Transverse colon (tissue), 4 donors: ENCODE data around the gene C19orf85. TPM values are rescaled to one million over a fixed set of nuclear protein-coding genes. Genes with fewer than 3 reads are reported as not detected.
"Not testable (repeated sequence)": the region's sequence is repeated elsewhere in the genome, so short reads cannot be mapped to it uniquely, and the experiment has no call there.

ENCODE experiments used
- DNase-seq: peaks from one replicate; pipeline ENCODE4 v3.0.0-alpha.2; 2019
- H3K27ac ChIP-seq, 4 donors: fragments of 200-600 bp; sonication (generic); 2 replicates each; pipeline ENCODE4 v1.5.1; 2016 to 2018; ENCODE audit warnings: inconsistent platforms in 4 of 4
- H3K27me3 ChIP-seq: fragments of 200-600 bp; sonication (generic); 2 replicates; pipeline ENCODE4 v1.5.1; 2017; ENCODE audit warnings: inconsistent platforms
- H3K36me3 ChIP-seq, 4 donors: fragments of 200-600 bp; sonication (generic); 2 replicates each; pipeline ENCODE4 v1.5.1; 2017 to 2019; ENCODE audit warnings: inconsistent platforms in 4 of 4
- H3K4me1 ChIP-seq, 4 donors: fragments of 200-600 bp; sonication (generic); 2 replicates each; pipeline ENCODE4 v1.5.1; 2017 to 2020; ENCODE audit warnings: inconsistent platforms in 4 of 4
- H3K4me3 ChIP-seq, 4 donors: fragments of 200-600 bp; sonication (generic); 1 replicate in 1 of 4; 2 replicates in 3 of 4; pipeline versions ENCODE4 v1.5.1 to v1.6.1; 2017 to 2019; ENCODE audit warnings: inconsistent platforms in 4 of 4
- H3K9me3 ChIP-seq, 2 donors: fragments of 200-600 bp; sonication (generic); 2 replicates each; pipeline ENCODE4 v1.5.1; 2017 to 2019; ENCODE audit warnings: inconsistent platforms in 2 of 2
- EP300 ChIP-seq: sonication (generic); formaldehyde crosslinking; IDR thresholded peaks from one replicate; pipeline ENCODE4 v1.6.1; 2017; ENCODE audit warnings: antibody characterized with exemption, low read depth
- POLR2A ChIP-seq: fragments of 450-650 bp; IDR thresholded peaks from one replicate; pipeline ENCODE4 v1.6.1; 2016; ENCODE audit warnings: antibody characterized with exemption, mild to moderate bottlenecking, moderate library complexity
- POLR2AphosphoS5 ChIP-seq, 3 donors: sonication (generic); formaldehyde crosslinking; IDR thresholded peaks; one replicate each; pipeline ENCODE4 v1.6.1; 2016; ENCODE audit warnings: antibody characterized with exemption in 3 of 3
- WGBS, 2 donors: methylation state at CpG; one replicate each; pipeline ENCODE4 v1.1.5; 2018; ENCODE audit warnings: low coverage in 1 of 2; 5-methylcytosine and 5-hydroxymethylcytosine counted together
- in situ Hi-C, 4 donors: fragments of 200-750 bp; cut with MboI; loops; one replicate each; pipeline versions ENCODE4 v1.15.0 to v1.15.1; 2017; ENCODE audit warnings: low sequenced_read_pairs in 3 of 4, low pct_ligation_motif_present in 1 of 4, low pct_unique_long_range_greater_than_20kb in 1 of 4
- intact Hi-C: fragments of 100-400 bp; cut with DNase I; formaldehyde crosslinking; loops from one replicate; pipeline ENCODE4 v1.15.1; 2023; ENCODE audit warnings: low total_unique reads
- total RNA-seq, 4 donors: library from RNA; depleted of rRNA; stranded (reverse); fragments of >200 nt; gene quantifications; one replicate each; pipeline ENCODE4 v1.1.0, GENCODE V29; 2016
- TF ChIP-seq, protein P1 (sequence below), 5 experiments: fragments of 200-600 bp in 3 of 5; fragments of 450-650 bp in 2 of 5; sonication (generic) in 3 of 5; IDR thresholded peaks; 1 replicate in 2 of 5; 2 replicates in 3 of 5; pipeline ENCODE4 v1.5.1; 2016 to 2017; ENCODE audit warnings: antibody characterized with exemption in 5 of 5, inconsistent platforms in 3 of 5, mild to moderate bottlenecking in 2 of 5, moderate library complexity in 1 of 5

Gene C19orf85
- total RNA-seq, 4 donors from 2014 or later, result not detected

DNA sequence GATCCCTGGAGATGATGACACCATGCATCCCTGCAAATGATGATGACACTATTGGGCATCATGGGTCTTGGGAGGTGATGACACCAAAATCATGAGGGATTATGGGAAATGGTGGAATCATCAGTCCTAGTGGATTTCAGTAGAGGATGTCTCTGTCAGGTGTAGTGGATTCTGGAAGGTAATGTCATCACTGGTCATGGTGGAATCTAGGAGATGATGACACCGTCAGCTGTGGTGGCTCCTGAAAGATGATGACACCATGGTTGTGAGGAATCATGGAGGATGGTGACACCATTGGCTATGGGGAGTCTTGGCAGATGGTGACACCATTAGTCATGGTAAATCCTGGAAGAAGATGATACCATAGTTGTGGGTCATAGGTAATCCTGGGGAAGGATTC lies 33.4 kb downstream of the C19orf85 start:
- in situ Hi-C loops (no loop called here), intact Hi-C loops (no loop called here)
- DNase-seq, result no peak
- Histone ChIP-seq H3K36me3 (no peaks in the 10 kb centered on the region), H3K27me3 (peaks cover 61% of the 10 kb centered on the region), H3K9me3 (no peaks in the 10 kb centered on the region), H3K4me1 (no peaks in the 10 kb centered on the region), H3K27ac (no peak overlapping the region), H3K4me3 (no peak overlapping the region)
- WGBS, 2 donors, result 94% methylated on average over 1 of the region's 1 CpG; no CpG with 5 or more reads in 1 of the 2 donors
- TF ChIP-seq, protein P1, sequence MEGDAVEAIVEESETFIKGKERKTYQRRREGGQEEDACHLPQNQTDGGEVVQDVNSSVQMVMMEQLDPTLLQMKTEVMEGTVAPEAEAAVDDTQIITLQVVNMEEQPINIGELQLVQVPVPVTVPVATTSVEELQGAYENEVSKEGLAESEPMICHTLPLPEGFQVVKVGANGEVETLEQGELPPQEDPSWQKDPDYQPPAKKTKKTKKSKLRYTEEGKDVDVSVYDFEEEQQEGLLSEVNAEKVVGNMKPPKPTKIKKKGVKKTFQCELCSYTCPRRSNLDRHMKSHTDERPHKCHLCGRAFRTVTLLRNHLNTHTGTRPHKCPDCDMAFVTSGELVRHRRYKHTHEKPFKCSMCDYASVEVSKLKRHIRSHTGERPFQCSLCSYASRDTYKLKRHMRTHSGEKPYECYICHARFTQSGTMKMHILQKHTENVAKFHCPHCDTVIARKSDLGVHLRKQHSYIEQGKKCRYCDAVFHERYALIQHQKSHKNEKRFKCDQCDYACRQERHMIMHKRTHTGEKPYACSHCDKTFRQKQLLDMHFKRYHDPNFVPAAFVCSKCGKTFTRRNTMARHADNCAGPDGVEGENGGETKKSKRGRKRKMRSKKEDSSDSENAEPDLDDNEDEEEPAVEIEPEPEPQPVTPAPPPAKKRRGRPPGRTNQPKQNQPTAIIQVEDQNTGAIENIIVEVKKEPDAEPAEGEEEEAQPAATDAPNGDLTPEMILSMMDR (IDR thresholded peaks at IDR 0.05), result no peak

DNA sequence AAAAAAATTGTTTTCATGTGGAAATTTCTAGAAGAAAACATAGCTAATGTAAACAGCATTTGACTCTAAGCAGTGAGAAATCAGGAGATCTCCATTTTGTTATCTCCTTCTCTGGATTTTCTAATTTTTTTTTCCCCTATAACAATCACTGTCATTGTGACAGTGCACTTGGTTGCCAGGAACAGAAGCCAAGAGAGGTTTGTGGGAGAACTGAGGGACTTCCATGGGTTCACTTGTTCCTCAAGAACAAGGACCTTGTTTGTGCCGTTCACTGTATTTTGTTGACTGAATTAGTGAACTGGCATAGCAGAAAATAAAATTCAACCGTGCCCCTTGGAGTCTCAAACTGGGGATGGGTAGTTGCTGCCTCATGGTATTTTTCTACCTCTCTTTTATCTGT lies 38.5 kb downstream of the C19orf85 start:
- no peak for DNase-seq
- Histone ChIP-seq H3K36me3 (no peaks in the 10 kb centered on the region), H3K4me3 (no peak overlapping the region), H3K4me1 (no peaks in the 10 kb centered on the region), H3K27me3 (peaks cover 46% of the 10 kb centered on the region), H3K9me3 (no peaks in the 10 kb centered on the region), H3K27ac (no peak overlapping the region)
- in situ Hi-C loops, result loop anchor here in 2 of 4 donors (10.0 kb wide), 1 partner anchor 281 kb away; the partner anchor contains the start of gene TNNT1 (in 2 of the 2)
- TF ChIP-seq POLR2A (no peak), EP300 (no peak), POLR2AphosphoS5 (IDR thresholded peaks at IDR 0.05) (no peak)
- TF ChIP-seq, protein P1 (IDR thresholded peaks at IDR 0.05), result no peak
- intact Hi-C loops, result no loop called here
- 29 to 64% methylated on average over 2 of the region's 2 CpGs for WGBS, 2 donors

DNA sequence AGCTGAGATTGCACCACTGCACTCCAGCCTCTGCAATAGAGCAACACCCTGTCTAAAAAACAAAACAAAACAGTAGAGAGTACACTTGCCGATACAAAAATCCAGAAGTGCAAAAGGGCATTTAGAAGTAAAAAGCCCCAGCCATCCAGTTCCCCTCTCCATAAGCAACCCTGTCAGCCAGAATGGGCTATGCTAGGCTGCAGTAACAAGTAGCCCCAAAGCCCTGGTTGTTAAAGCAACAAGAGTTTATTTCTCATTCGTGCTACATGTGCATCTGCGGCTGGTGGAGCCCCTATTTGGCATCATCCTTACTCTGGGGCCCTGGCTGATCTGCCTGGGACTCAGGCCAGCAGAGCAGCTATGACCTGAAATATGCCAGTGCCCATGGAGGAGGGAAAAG lies 40.0 kb downstream of the C19orf85 start:
- no peak for DNase-seq
- H3K36me3 ChIP-seq, result no peaks in the 10 kb centered on the region
- peaks cover 39% of the 10 kb centered on the region for H3K27me3 ChIP-seq
- no peaks in the 10 kb centered on the region for H3K9me3 ChIP-seq
- H3K4me3 ChIP-seq, result no peak overlapping the region
- H3K4me1 ChIP-seq, result no peaks in the 10 kb centered on the region
- in situ Hi-C loops, result loop anchor here in 3 of 4 donors (10.0 to 25.0 kb wide), 2 partner anchors 137 to 280 kb away; partner anchors contain the start of genes BRSK1 (in 2 of the 3), HSPBP1 (in 2 of the 3) and TNNT1 (in 2 of the 3)
- intact Hi-C loops, result no loop called here
- H3K27ac ChIP-seq, result no peak overlapping the region
- WGBS, 2 donors, result 81 to 100% methylated on average over 1 to 3 of the region's 3 CpGs
- TF ChIP-seq POLR2AphosphoS5 (IDR thresholded peaks at IDR 0.05) (no peak), EP300 (no peak), POLR2A (no peak)
- TF ChIP-seq, protein P1 (IDR thresholded peaks at IDR 0.05), result no peak

DNA sequence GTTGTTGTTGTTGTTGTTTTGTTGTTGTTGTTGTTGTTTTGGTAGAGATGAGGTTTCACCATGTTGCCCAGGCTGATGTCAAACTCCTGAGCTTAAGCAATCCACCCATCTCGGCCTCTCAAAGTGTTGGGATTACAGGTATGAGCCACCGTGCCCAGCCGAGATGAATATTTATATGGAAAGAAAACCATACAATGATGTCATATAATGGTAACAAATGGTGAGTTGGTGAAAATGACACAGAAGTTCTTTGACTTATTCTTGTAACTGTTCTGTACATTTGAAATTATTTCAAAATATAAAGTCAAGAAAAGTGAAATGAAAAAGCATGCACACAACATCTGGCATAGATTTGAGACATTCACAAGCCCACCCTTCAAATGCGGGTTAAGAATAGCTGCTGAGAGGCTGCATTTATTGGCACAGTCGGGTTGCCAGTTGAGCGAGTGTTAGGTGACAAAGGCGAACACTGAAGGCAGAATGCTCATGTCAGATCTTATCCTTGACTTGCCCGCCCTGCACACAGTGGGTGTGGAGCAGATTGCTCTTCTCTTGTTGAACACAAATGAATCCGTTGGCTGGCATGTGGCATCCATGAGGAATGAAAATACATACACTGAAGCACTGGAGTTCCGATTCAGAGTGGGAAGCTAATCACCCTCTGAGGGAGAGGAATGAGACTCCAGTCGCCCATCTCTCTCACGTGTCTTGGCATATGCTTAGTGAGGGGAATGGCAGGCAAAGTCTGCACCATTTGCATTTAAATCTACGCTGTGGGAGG lies 41.1 kb downstream of the C19orf85 start:
- Histone ChIP-seq H3K27me3 (peaks cover 38% of the 10 kb centered on the region), H3K27ac (no peak overlapping the region), H3K4me1 (no peaks in the 10 kb centered on the region), H3K36me3 (no peaks in the 10 kb centered on the region), H3K4me3 (no peak overlapping the region), H3K9me3 (no peaks in the 10 kb centered on the region)
- no peak for TF ChIP-seq EP300
- TF ChIP-seq, protein P1 (IDR thresholded peaks at IDR 0.05), result no peak
- no peak for TF ChIP-seq POLR2A
- TF ChIP-seq POLR2AphosphoS5 (IDR thresholded peaks at IDR 0.05), result no peak
- 66 to 69% methylated on average over 12 to 13 of the region's 13 CpGs for WGBS, 2 donors
- no peak for DNase-seq
- in situ Hi-C loops (loop anchor here in 3 of 4 donors (10.0 to 25.0 kb wide), 2 partner anchors 136 to 279 kb away; partner anchors contain the start of genes BRSK1 (in 2 of the 3), HSPBP1 (in 2 of the 3) and TNNT1 (in 2 of the 3)), intact Hi-C loops (no loop called here)

DNA sequence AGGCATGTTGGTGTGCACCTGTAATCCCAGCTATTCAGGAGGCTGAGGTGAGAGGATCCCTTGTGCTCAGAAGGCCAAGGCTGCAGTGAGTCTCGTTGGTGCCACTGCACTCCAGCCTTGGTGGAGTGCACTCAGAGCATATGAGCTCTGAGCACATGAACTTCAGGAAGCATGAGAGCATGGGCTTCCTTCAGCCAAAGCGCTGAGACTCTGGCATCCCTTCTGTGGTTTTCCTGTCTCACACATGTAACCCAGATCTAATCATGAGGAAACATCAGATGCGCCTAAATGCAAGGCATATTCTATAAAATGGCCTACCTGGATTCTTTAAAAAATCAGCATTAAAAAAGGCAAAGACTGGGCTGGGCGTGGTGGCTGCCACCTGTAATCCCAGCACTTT lies 43.3 kb downstream of the C19orf85 start:
- peaks cover 26% of the 10 kb centered on the region for H3K27me3 ChIP-seq
- H3K9me3 ChIP-seq, H3K4me1 ChIP-seq, H3K27ac ChIP-seq, H3K4me3 ChIP-seq, H3K36me3 ChIP-seq, intact Hi-C loops, DNase-seq: not testable (repeated sequence)
- in situ Hi-C loops, result loop anchor here in 3 of 4 donors (10.0 to 25.0 kb wide), 2 partner anchors 134 to 276 kb away; partner anchors contain the start of genes BRSK1 (in 2 of the 3), HSPBP1 (in 2 of the 3) and TNNT1 (in 2 of the 3)
- 65 to 66% methylated on average over 4 of the region's 4 CpGs for WGBS, 2 donors
